ENCODE data around the gene RBP5.

GRCh38 chr12:7125632-7126227, 3.0 kb downstream of the RBP5 start:
- TF ChIP-seq POLR2A (IDR thresholded peaks at IDR 0.05) (no peak), CTCF (IDR thresholded peaks at IDR 0.05) (no peak)

Measured in lower leg skin (tissue), 3 donors.